Measurements from ENCODE around the gene ZC3H15.
"Not testable (repeated sequence)": the region's sequence is repeated elsewhere in the genome, so short reads cannot be mapped to it uniquely, and the experiment has no call there.

ZC3H15 gene

DNA sequence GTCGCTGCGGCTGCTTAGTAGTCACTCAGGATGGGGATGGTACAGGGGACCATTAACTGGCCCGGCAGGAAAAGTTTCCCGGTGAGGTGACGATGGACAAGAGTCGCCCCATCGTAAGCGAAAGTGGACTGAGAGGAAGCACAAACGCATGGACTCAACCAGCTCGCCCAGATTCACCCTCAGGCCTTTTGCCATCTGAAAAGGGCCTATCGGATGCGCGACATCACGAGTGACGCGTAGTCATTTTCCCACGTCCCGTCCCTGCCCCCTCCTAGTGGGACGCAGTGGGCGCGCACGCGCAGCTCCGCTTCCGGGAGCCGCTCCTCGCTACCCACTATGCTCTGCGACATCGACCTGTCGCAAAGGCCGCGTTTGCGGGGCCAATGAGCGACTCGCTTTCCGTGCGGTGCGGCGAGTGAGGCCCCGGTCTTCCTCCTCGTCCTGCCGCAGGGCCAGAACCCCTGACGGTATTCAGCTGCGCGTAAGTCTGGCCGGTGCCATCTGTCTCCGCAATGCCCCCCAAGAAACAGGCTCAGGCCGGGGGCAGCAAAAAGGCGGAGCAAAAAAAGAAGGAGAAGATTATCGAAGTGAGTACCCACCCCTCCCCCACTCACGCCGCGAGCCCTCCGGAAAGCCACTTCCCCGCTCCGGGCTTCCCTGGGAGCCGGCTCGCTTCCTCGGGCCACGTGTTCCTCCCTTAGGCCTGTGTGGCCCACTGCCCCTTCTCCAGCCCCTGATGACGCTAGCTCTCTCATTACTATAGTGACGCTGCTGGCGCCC is at the start of gene ZC3H15:
Gene ZC3H15, plus strand, starts transcription at position 390 of the 780 bp plus-strand sequence. Its CDS starts 123 bp downstream, at position 513.
- DNase-seq, result peak; percentile 97

DNA sequence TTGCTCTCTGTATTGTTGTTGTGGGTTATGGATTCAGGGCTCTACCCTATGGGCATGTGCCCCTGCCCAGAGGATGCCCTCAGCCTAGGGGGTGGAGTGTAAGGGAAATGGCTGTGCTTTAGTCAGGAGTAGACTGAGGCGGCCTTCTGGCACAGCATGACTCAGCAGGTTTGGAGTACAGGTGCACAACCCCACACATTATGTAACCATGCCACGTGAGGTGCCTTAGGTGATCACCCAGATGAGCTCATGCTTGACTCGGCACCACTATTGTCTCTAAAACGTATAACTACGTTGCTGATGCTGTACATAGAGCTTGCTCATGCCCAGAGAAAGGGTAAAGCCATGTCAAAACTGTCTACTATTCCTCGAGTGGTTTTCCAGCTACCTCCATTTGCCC is 48.3 kb upstream of the ZC3H15 start:
- no peak for DNase-seq

DNA sequence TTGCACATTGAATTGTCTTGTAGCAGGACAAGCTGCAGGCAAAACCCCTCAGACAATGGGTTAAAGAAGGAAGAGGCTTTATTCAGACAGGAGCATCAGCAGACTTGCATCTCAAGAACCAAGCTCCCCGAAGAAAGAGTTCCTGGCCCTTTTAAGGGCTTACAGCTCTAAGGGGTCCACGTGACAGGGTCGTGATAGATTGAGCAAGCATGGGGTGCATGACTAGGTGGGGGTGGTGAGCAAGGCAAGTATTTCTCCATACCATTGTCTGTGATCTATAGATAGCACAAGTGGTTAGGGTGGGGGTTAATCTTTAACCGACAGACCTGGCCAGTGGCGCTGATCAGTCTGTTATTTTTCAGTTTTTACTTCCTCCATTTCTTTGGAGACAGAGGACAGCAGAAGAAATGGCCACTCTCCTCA is 46.4 kb upstream of the ZC3H15 start:
- DNase-seq, result peak; percentile 96

DNA sequence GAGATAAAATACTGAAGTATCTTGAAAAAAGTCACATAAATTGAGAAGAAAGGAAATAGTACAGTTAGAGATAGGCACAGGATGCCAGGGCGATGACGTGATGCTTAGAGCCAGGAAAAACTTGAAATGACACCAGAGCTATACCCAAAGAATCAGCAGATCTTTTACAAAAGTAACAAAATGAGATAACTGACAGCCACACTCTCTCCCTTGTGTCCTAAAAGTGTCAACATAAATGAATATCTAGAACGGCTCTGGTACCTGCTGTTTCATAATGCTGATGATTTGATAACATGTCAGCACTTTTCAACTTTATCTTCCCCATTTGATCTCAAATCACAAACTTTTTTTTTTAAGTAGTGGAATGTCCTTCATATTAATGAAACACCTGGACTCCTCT is 45.6 kb upstream of the ZC3H15 start:
- no peak for DNase-seq

DNA sequence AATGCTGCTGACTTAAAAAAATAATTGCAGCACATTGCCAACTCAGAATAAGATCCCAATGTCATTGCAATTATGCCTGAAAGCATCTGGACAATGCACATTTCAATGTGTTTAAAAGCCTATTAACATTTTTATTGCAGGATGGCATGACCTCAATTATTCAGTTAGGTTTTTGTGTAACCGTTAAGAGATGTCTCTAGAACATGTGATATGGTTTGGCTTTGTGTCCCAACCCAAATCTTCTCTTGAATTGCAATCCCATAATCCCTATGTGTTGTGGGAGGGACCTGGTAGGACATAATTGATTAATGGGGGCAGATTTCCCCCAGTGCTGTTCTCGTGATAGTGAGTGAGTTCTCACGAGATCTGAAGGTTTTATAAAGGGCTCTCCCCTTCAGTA is 43.2 kb upstream of the ZC3H15 start:
- DNase-seq, result no peak

DNA sequence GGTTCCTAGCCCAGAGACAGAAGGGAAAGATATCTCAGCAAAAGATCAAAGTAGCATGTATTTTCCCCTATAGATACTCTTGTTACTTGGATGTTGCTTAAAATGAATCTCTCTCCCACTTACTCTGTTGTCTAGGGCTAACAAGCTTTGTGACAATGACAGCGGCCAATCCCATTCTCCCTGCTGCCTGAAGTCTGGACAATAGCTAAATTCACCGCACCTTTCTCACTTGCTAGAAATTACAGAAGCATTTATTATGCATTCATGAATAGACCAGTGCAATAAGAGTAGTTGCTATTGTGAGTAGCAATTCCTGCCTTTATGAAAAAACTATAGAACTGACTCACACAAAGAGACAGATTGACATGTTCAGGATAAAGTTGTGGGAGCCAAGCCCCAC is 42.2 kb upstream of the ZC3H15 start:
- no peak for DNase-seq

DNA sequence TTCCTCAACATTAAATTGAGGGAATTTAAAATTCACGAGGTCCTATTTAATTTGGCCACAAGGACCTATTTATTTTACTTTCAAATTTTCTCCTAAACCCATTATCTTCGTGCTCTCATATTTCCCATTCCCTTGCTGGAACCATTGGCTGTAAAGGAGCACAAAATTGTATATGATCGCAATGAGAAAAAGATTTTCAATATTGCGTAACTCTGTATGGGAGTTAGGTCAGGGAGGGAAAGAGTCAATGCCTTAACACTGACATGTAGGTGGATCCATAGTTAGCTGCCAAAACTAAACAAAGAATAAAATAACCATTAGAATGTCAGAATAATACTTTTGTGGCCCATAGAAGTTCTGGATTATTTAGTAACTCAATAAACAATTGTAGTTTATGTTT is 40.6 kb upstream of the ZC3H15 start:
- no peak for DNase-seq

DNA sequence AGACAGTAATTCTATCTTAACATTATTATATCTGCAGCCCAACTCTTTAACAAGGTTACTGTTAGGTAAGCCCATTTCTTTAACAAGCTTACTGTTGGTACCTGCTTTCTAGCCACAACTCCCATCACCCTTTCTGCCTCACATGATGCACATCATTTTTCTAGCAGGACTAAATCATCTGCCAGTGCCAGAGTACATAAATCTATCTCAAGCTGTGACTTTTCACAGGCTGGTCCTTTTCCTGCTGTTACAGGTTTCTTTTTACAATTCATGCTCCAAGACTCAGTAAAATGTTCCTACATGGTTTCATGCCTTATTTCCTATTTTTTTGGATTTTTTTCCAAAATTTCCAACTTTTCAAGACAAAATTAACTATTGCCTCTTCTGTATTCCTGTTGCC is 30.4 kb upstream of the ZC3H15 start:
- no peak for DNase-seq

DNA sequence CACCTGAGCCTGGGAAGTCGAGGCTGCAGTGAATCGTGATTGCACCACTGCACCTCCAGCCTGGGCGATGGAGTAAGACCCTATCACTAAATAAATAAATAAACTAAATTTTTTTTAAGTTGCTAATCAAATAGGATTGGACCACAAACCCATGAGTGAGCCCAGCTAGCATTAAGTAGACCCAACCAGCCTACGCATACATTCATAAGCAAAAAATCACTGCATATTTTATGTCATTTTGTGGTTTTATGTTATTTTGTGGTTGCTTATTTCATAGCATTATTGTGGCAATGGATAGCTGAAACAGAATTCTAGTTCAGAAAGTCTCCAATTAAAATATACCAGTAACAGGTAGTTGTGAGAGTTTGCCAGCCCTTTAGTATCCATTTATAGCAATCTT is 29.1 kb upstream of the ZC3H15 start:
- DNase-seq, result no peak

DNA sequence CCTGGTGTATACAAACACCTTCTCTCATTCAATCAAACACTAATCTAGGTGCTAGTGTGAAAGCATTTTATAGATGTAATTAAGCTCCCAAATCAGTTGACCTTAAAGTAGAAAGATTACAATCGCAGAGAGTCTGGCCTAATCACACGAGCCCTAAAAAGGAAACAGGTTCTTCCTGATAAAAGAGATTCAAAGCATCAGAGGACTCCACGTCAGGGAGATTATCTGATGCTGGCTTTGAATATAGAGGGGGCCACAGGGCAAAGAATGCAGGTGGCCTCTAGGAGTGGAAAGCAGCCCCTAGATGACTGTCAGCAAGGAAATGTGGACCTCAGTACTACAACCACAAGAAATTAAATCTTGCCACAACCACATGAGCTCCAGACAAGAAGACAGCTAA is 28.2 kb upstream of the ZC3H15 start:
- DNase-seq, result no peak

DNA sequence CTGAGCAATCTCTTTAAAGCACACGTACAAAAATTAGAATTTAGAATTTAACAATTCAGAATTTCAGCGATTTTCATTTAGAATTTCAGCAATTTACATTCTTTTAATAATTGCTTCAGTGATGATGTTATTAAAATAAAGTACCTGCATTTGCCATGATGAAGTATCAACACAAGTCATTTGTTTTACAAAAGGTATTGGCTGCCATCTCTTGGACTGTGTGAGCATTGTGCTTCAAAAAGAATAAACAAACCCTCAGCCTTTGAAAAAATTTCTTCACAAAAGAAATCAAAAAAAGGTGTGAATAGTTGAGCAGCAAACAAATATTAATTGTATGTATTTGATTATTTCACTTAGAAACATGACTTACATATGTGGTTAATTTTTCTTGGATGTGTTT is 27.1 kb upstream of the ZC3H15 start:
- peak; percentile 38 for DNase-seq

DNA sequence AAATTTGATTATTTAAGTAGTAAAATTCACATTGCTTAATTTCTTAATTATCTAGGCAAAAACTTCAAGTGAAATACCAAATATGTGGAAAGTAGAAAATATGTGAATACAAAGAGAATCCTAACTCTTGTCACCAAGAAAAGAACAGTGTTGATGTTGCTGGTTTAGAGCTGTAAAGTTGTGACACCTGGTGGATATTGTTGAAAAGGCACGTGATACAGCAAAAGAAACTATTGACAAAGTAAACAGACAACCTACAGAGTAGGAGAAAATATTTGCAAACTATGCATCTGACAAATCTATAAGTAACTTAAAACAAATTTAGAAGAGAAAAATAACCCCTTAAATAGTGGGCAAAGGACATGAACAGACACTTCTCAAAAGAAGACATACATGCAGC is 25.6 kb upstream of the ZC3H15 start:
- DNase-seq, result peak; percentile 22

DNA sequence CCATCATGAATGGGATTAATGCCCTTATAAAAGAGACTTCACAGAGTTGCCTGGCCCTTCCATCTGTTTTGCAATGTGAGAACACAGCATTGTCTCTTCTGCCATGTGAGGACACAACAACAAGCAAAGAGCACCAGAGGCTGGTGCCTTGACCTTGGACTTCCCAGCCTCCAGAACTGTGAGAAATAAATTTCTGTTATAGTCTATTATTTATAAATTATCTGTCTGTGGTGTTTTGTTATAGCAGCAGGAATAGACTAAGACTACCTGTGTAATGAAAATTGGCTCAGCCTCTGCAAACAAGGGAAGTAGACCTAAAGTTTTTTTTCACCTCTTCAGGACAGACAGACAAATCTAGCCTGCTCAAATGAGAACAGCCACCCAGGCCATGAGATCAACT is 19.3 kb upstream of the ZC3H15 start:
- DNase-seq, result no peak

DNA sequence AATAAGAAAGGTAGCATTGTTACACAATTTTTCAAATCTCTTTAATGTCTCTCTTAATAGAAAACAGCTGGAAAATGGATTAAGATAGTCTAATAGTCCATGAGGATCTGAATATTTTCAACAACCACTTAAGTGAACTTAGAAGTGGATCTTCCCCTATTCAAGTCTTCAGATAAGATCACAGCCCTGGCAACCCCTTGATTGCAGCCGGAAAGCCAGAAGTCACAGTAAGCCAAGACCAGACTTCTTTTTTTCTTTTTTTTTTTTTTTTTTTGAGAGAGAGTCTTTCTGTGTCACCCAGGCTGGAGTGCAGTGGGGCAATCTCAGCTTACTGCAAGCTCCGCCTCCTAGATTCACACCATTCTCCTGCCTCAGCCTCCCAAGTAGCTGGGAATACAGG is 18.6 kb upstream of the ZC3H15 start:
- no peak for DNase-seq

DNA sequence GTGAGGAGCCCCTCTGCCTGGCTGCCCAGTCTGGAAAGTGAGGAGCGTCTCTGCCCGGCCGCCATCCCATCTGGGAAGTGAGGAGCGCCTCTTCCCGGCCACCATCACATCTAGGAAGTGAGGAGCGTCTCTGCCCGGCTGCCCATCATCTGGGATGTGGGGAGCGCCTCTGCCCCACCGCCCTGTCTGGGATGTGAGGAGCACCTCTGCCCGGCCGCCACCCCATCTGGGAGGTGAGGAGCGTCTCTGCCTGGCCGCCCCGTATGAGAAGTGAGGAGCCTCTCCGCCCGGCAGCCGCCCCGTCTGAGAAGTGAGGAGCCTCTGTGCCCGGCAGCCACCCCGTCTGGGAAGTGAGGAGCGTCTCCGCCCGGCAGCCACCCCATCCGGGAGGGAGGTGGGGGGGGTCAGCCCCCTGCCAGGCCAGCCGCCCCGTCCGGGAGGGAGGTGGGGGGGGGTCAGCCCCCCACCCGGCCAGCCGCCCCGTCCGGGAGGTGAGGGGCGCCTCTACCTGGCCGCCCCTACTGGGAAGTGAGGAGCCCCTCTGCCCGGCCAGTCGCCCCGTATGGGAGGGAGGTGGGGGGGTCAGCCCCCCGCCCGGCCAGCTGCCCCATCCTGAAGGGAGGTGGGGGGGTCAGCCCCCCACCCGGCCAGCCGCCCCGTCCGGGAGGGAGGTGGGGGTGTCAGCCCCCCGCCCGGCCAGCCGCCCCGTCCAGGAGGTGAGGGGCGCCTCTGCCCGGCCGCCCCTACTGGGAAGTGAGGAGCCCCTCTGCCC is 13.2 kb upstream of the ZC3H15 start:
- not testable (repeated sequence) for DNase-seq

DNA sequence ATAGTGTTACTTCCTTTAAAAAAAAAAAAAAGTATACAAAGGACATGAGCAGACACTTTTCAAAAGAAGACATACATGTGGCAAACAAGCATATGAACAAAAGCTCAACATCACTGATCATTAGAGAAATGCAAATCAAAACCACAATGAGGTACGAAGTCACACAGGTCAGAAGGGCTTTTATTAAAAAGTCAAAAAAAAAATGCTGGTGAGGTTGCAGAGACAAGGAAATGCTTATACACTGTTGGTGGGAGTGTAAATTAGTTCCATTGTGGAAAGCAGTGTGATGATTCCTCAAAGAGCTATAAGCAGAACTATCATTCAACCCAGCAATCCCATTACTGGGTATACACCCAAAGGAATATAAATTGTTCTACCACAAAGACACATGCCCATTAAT is 11.8 kb upstream of the ZC3H15 start:
- not testable (repeated sequence) for DNase-seq

DNA sequence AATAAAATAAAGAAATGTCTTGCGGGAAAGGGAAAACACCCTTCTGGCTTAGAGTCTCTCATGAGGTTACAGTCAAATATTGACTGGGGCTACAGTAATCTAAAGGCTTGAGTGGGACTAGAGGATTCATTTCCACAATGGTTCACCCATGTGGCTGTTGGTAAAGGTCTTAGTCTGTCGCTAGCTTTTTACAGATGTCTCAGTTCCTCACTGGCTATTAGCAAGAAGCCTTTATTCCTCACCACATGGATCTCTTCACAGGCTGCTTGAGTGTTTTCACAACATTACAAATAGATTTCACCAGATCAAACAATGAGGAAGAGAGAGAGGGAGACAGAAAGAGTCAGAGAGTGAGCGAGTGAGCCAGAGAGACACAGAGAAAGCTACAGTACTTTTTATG is 8.3 kb upstream of the ZC3H15 start:
- DNase-seq, result peak; percentile 98

DNA sequence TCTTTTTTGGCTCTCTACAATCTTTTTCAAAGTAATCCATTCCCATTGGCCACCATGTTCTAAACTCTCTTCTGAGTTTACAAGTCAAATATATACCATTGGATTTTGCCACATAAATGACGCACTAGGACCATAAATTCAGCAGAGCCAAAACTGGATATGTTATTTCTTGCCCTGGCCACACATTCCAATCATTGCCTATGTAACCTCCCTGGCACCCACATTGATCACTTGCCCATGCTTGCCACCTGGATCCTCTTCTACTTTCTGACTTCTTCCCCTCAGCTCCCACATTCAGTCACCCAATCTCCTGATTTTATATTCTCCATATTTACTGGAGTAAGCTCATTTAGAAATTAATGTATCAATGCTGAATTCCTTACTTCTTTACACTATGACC is 5.1 kb upstream of the ZC3H15 start:
- DNase-seq, result no peak

DNA sequence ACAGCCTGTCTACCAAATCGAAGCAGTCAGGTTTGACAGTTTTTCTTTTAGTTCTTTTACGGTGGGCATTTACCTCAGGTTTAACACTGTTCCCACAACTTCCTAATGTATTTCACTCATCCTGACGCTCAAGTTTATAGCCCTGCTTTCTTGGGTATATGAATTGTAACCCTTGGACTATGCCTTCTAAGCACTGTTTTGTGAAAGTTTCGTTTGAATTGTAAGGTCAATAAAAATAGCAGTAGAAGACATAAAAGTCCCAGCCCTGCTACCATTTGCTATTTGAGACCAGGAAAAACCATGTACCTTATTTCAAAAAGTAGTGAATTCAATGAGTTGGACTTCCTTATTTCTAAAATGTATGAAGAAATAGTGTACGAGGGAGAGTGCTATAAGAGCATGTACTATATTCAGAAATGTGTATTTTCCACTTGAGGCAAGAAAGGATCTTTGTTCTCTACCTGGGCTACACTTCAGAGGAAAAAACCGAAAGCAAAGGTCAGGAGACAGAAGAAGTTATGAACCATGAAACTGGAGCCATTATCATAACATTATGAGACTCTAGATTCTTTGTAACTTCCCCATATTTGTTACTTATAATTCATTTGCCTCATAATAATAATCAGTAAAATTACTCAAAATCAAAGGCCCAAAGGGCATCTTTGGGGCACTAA is 1.9 kb upstream of the ZC3H15 start:
- DNase-seq, result peak; percentile 52

DNA sequence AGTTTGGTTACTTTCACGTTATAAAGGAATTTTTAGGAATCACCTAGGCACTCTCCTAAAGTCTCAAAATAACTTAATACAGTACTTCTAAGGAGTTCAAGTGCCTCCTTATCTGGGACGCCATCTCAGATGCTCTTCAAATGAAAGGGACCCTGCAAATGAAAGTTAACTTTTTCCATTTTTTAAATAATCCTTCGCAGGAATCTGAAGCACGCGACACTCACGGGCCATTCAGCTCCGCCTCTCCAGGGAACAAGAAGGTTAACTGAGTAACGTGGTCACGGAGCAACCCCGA is 537 bp upstream of the ZC3H15 start:
- no peak for DNase-seq

DNA sequence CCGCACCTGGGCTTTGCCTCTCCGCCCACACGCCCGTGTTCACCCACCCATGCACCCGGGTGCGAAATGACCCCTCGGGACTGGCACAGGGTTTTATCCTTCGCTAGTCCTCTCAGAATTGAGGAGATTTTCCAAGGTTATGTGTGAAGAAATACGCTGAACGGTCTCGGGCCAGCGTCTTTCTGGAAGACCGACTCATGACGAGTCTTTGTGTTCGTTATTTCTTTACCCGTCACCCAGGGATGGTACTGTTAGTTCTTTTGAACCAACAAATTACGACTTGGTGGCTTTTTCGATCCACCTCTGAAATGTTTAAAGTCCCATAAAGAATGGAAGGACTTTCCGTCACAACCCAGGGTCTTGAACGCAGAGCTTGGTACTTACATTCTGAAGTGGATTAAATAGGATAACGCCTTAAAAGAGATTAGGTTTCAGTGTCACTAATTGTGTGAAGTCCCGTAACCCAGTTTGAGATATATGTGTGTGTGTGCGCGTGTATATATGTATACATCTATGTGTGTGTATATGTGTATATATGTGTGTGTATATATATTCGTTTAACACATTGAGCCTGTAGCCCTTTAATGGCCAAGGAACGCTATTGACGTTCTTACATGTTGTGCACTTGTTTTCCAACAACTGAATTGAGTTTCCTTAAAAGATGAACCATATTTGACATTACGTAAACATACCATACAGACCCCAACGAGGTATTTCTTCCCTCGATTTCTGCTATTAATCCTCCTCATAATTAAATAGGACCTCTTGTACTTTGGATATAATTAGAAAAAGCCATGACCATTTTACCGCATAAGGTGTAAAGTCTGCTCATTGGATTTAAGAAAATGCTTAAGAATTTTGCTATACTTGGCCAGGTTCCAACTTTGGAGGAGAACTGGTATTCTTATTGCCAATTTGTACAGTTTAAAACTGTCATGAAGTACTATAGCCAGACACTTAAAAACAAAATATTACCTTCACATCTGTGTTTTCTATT is 889 bp downstream of the ZC3H15 start:
- DNase-seq, result peak; percentile 23

DNA sequence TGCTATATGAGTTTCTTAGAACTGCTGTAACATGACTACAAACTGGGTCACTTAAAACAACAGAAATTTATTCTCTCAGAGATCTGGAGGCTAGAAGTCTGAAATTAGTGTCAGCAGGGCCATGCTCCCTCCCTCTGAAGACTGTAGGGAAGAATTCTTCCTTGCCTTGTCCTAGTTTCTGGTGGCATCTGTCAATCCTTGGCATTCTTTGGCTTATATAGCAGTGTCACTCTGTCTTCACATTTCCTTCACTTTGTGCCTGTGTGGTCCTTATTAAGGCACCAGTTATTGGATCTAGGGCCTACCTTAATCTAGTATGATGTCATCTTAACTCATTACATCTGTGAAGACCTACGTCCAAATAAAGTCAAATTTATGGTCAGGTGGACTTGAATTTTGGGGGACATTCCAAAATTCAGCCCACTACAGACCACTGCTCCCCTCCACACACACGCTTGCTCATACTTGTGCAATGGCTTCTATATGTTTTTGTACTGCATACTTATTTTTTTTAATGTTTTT is 7.6 kb downstream of the ZC3H15 start:
- no peak for DNase-seq

DNA sequence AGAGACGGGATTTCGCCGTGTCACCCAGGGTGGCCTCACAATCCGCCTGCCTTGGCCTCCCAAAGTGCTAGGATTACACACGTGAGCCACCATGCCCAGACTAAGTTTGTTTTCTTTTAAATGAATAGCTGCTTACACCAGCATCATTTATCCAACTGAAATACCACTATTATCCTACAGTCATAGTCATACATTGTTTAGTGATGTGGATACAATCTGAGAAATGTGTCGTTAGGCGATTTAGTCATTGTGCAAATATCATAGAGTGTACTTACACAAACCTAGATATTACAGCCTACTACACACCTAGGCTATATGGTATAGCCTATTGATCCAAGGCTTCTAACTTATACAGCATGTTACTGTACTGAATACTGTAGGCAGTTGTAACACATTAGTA is 10.3 kb downstream of the ZC3H15 start:
- no peak for DNase-seq
